GM13977 (cell line): ENCODE measurements around the gene LHX1.

Source experiments
- DNase-seq: peaks from one replicate; pipeline ENCODE4 v3.0.0; 2012; ENCODE audit warnings: low spot score
- in situ Hi-C: fragments of 300-500 bp; cut with MboI; formaldehyde crosslinking; loops from one replicate; pipeline ENCODE4 v1.12.0; 2022; ENCODE audit warnings: low sequenced_read_pairs, low pct_unique_long_range_greater_than_20kb, mixed read lengths, inconsistent platforms; ENCODE audit not compliant: unreplicated experiment
- TF ChIP-seq, protein P1 (sequence below): IDR thresholded peaks from 2 replicates; pipeline ENCODE4 v1.5.1; 2012; ENCODE audit warnings: mild to moderate bottlenecking, control low read depth; ENCODE audit not compliant: insufficient read depth; ENCODE audit errors: extremely low read depth, missing control alignments

The LHX1 gene

DNA sequence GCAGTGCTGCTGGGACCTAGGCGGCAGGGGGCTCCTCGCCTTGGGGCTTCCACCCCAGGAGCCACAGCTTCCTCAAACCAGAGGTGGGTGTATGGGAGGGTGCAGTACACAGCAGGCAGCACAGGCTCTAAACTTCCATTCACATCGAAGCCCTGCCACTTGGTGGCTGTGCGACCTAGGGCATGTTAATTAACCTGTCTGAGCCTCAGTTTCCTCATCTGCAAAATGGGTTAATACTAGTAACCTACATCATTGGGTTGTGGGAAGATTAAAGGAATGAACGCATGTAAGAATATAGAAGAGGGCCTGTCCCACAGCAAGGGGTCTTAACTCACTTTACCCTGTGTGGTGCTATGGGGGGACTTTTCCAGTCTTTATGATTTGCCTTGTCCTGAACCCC, 26.8 kb upstream of the LHX1 start:
- in situ Hi-C loops, result no loop called here
- TF ChIP-seq, protein P1, sequence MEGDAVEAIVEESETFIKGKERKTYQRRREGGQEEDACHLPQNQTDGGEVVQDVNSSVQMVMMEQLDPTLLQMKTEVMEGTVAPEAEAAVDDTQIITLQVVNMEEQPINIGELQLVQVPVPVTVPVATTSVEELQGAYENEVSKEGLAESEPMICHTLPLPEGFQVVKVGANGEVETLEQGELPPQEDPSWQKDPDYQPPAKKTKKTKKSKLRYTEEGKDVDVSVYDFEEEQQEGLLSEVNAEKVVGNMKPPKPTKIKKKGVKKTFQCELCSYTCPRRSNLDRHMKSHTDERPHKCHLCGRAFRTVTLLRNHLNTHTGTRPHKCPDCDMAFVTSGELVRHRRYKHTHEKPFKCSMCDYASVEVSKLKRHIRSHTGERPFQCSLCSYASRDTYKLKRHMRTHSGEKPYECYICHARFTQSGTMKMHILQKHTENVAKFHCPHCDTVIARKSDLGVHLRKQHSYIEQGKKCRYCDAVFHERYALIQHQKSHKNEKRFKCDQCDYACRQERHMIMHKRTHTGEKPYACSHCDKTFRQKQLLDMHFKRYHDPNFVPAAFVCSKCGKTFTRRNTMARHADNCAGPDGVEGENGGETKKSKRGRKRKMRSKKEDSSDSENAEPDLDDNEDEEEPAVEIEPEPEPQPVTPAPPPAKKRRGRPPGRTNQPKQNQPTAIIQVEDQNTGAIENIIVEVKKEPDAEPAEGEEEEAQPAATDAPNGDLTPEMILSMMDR, result no peak
- DNase-seq, result no peak

DNA sequence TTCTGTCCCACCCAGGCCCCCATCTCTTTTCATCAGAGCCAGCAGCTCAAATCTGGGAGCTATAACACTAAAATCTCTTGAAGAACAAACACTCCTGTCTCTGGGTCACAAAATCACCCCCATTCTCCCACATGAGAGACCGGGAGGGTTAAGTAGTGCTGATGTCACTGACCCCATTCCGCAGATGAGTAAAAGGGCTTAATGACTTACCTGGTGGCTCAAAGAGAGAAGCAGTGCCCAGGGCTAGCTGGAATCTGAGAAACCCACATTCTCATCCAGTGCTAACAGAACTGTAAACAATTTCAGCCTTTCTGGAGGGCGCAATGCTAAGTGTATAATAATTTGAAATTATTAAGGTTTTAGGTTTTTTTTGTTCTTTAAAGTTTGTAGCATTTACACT, 26.3 kb upstream of the LHX1 start:
- in situ Hi-C loops, result no loop called here
- TF ChIP-seq, protein P1, result no peak

DNA sequence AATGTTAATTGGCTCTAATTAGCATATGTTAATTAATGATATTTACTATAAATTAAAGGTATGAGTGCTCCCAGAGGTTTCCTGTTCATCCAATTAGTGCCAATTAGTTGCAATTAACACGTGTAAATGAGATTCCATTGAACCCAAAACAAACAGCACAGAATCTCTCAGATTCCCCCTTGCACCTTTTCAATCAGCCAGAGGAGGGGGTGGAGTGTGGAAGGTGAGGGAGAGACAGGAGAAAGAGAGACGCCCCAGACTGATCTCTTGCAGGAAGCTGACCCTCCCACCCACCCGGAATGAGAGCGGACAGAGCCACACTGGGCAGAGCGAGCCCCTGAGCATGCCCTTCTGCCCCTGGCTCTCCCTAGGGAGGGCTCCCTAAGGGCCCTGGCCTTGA, 24.1 kb upstream of the LHX1 start:
- no peak for DNase-seq
- TF ChIP-seq, protein P1, result no peak
- in situ Hi-C loops, result no loop called here

More for the DNA sequence above, 26.3 kb upstream of the LHX1 start:
- no peak for DNase-seq

DNA sequence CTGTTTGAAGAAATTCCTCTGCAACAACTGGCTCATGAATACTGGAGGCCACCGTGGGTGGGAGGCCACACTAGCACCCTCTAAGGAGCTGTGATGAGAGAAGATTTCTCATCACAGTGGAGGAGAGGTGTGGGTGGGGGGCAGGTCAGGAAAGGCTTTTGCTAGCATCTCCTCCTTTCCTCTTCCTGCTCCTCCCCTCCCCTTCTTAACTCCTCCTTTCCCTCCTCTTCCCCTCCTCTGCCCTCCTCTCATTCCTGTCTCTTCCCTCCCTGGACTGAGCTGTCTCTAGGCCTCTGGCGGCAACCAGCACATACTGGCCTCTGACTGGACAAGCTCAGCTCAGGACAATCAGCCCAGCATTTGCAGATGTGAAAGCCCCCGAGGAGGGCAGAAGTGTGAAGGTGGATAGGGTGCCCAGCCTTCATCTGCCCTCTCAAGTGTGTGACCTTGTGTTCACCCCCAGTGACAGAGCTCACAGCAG, 19.0 kb upstream of the LHX1 start:
- in situ Hi-C loops, result no loop called here
- DNase-seq, result no peak
- TF ChIP-seq, protein P1, result no peak

DNA sequence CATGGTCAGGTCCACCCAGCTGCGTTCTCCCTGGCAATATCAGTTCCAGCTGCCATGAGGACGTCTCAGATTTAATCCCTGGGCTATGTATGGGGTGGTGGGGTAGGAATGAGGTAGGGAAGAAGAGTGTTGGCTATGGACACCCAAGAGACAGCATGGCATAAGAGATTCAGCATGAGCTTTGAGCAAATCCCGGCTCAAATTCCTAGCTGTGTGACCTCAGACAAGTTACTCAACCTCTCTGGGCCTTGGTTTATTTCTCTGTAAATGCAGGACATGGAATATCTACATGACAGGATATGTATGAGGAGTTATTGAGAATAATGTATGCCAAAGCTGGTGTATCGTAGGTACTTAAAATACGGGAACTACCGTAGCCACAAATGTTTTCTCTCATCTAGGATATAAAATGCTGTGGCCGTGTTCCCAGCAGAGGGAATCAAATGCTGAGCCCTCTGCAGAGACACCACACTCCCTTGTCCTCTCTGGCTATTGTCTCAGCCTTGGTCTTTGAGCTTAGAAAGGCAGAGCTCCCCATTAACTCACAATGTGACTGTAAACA, 17.8 kb upstream of the LHX1 start:
- DNase-seq, result no peak
- in situ Hi-C loops, result no loop called here
- TF ChIP-seq, protein P1, result no peak

DNA sequence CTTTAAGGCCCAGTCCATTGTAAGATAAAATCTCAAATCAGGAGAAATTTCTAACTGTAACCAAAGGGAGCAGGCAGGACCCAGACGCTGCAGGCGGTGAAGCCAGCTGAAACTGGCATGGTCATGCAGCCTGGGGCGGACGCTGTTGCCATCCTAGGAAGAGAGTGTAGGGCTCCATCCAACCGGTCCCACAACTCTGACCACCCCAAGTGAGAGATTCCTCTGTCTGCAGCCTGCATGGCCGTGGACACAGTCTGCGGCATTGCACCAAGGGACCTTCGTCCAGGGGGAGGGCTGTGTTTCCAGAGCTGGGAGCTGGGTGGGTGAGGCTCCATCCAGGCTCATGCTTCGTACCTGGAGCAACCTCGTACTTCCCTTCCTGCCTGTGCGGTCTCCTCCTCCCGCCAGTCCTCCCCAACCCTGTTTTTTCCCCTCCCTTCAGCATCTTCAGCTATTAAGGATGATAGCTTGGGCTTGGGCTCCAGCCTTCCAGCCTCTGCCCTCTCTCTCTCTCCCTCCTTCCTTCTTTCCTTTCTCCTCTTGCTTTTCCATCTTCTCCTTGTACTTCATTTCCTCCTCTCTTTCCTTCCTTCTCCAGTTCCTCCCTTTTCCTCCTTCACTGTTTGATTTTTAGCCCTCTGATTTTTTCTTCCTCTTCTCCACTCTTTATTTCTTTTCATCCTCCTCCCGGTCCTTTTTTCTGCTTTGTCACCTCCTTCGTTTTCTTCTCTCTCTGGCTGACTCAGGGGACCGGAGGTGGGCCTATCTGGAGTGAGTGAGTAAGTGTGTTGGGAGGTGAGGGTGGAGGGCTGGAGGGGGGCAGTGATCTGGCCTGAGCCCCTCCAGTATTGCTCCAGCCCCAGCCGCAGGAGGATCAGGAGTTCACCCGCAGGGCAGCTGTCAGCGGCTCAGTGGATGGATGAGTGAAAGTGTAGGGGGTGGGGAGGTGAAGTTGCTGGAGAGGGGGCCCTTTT, 17.0 kb upstream of the LHX1 start:
- no peak for DNase-seq
- TF ChIP-seq, protein P1, result no peak
- in situ Hi-C loops, result no loop called here
